GM18526 (cell line): ENCODE data around the gene RACK1.

Experiments
- POLR2A ChIP-seq: IDR thresholded peaks from 3 replicates; pipeline ENCODE4 v1.6.1; 2011; ENCODE audit not compliant: insufficient read length; ENCODE audit errors: extremely low read depth

RACK1 gene

DNA sequence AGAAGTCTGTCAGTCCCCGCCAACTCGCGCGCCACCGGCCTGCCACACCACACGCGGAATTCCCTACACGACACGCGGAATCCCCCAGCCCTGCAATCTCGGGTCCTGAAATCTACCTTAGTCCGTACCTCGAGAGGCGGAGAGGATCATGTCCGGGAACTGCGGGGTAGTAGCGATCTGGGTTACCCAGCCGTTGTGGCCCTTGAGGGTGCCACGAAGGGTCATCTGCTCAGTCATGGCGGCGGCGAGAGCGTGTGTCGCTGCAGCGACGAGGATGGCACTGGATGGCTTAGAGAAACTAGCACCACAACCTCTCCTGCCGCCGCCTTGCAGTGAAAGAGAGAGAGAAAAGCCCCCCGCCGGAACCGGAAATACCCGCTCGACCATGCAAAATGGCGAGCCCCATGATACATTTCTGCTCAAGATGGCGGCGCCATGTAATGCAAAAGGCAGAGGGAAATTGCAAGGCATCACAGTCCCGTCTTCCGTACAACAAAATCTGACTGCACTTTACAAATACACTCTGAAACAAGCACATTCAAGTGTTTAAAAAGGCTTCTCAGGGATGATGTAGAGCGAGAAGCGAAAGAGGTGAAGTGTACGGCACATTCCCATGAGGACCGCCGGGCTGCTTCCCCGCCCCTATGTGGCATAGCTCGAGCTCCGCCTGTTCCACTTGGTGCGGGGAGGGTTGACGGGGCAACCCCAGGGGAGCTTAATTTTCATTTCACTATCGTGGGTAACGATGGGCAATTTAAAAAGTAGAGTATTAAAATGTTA lies at the start of gene RACK1:
TSS of gene RACK1 (minus strand) at position 343 of the 780 bp plus-strand sequence. CDS start at position 237, 106 bp downstream.
- peak; percentile 98 for TF ChIP-seq POLR2A

- TF ChIP-seq POLR2A, result no peak
Measured at GRCh38 chr5:181283347-181283746, 39.6 kb upstream of the RACK1 start.

DNA sequence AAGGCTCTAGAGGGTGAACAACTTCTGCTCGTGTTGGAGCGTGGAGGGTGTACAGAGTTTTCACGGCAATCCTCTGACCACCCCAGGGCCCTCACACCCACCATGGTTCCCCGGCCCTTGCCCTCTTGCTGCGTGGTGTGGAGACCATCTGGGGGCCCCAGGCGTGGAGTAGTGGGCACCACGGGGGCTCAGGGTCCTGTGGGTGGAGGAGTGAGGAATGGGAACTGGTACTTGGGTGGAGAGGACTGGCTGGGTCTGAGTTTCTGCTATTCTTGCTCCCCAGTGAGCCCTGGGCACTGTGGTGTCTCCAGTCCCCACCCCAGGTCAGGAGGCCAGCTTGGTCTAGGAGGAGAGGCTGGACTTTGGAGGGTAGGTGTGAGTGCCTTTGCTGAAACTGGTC lies 39.2 kb upstream of the RACK1 start:
- no peak for TF ChIP-seq POLR2A

GRCh38 chr5:181281984-181282316 lies 38.2 kb upstream of the RACK1 start:
- no peak for TF ChIP-seq POLR2A

DNA sequence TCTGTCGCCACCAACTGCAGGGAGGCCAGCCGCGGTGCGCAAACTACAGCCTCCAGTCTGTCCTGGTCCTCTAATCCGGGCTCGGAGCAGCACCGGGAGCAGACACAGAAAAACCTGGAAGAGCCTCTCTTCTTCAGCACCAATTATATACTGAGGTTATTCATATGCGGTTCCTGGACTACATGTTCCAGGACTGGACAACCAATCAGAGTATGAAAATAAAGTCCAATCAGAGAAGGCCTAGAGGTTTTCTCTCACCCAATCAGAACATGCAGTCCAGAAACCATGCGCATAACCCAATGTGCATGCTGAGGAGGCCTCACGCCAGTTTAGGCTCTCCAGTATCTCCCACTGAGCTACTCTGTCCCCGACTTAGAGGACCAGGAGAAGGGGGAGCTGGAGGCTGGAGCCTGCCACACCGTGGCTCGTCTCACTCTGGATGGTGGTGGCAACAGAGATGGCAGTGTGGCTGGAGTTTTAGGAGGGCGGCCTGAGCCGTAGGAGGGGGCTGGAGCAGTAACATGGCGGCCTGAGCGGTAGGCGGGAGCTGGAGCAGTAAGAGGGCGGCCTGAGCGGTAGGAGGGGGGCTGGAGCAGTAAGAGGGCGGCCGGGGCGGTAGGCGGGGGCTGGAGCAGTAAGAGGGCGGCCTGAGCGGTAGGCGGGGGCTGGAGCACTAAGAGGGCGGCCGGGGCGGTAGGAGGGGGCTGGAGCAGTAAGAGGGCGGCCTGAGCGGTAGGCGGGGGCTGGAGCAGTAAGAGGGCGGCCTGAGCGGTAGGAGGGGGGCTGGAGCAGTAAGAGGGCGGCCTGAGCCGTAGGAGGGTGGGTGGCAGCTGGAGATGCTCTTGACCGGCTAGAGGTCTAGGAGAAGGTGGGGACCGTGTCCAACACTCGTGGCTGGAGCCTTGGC lies 37.6 kb upstream of the RACK1 start:
- no peak for TF ChIP-seq POLR2A

DNA sequence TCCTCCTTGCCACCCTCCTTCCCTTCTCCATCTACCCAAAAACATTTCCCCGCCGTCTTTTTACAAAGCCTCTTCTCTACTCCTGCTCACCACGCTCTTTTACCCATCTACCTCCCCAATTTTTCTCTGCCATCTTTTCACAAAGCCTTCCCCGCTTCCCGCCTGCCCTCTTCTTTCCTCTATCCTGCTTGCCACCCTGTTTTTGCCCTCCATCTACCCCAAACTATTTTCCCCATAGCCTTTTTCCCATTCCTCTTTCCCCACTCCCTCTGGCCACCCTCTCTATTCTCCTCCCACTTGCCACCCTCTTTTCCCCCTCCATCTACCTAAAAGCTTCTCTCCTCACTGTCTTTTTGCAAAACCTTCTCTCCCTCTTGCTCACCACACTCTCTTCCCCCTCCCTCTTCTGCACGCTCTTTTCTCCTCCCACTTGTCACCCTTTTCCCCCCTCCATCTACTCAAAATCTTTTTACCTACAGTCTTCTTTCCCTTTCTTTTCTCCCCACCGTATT lies 36.6 kb upstream of the RACK1 start:
- TF ChIP-seq POLR2A, result no peak

DNA sequence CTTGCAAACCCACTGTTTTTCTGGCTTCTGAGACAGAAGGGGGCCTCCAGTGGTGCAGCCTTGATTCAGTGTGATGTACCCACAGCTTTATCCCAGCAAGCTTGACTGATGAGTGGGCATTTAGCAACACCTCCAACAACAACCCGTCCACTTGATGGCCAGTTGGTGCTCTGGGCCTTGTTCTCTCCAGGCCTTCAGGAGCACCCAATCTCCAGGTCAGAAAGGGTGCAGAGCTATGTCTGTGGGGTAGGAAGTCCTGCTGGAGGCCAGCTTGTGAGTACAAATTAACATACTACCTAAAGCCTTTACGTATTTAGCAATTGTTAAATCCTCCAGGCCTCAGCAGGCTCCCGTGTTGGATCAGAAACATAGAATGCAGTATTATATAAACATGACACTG lies 27.4 kb upstream of the RACK1 start:
- TF ChIP-seq POLR2A, result no peak

DNA sequence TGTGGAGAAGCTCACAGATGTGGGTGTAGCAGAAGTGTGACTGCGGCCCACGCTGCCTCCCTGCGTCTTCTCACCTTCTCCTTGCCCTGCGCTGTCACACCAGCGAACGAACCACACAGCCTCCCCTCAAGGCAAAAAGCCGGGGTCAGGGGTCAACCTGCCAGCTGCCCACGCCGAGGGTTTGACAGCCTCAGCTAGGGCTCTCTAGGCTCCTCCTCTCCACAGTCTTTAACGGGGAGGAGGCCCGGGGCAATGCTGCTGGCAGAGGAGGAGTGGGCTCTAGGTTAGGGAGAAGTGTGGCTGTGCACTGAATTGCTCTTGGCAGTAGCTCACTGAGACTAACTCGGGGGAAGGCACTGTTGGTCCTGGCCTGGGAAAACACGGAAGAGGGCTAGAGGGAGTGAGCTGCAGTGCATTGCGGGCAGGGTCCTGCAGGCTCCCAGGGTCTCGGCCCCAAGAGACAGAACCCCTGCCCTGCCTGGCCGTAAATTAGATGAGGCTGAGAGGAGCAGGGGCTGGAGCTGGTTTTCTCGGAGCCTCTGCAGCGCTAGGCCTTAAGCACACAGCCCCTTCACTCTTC lies 21.5 kb upstream of the RACK1 start:
- TF ChIP-seq POLR2A, result no peak

DNA sequence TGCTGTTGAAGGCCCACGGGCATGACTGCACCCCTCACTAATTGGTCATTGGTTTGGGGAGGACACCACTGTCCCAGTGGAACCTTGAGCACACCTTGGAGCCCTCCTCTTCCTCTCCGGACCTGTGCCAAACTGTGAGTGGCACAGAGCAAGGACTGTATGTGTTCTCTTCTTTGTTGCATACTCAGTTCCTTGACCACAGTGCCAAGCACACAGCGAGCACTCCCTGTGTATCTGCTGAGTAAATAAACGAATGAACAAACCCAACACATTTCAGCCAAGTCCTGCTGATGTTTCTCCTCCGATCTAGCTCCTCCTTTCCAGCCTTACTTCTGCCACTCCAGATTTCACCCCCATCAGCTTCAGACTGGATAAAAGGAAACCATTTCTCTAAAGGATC lies 19.9 kb upstream of the RACK1 start:
- no peak for TF ChIP-seq POLR2A

- TF ChIP-seq POLR2A, result peak; percentile 69
Measured at GRCh38 chr5:181261320-181262049, 17.8 kb upstream of the RACK1 start.

GRCh38 chr5:181260720-181261319 lies 17.1 kb upstream of the RACK1 start, which contains the start of gene TRIM52:
TRIM52 (minus strand) TSS chr5:181261143; CDS start chr5:181260813, 330 bp downstream.
- peak; percentile 99 for TF ChIP-seq POLR2A

DNA sequence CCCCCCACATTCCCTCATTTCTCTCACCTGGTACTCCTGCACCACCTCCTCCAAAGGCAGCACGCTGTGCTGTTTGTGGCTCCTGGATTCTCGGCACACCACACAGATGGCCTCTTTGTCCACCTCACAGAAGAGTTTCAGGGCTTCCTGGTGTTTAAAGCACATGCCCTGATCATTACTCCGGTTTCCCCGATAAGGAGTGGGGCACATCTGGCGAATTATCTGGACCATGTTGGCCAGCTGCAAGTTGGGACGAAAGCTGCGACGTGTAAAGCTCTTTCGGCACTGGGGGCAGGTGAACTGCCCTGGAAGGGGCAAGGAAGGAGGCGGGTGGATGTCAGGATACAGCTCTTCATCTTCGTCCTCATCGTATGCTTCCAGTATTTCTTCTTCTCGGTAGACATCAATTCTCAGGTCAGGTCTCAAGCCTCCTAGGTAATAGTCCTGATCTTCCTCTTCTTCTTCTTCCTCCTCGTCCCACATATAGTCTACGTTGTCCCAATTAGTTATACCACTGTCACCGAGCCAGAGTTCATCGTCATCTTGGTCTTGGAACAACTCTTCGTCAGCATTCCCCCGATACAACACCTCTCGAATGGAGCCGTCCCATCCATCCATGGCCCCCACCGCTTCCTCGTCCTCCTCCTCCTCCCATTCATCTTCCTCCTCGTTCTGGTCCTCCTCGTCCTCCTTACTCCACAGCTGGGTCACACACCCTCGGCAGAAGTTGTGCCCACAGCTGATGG lies 16.4 kb upstream of the RACK1 start:
- no peak for TF ChIP-seq POLR2A

DNA sequence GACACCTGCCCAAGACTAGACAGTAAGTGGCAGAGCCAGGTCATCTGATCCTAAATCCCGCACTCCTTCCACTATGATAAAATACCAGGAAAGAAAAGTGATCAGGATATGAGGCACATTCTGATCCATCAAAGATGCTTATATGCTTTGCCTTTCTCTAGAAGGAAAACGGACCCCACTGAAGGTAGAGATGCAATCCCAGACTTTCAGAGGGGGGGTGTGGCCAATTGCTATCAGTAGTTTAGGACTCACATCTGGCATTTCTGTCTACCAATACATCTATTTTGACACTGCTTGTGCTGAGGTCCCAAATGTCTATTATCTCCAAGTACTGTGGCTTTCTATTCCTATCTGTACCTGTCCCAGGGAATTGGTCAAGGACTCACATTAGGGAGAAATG lies 15.6 kb upstream of the RACK1 start:
- TF ChIP-seq POLR2A, result no peak

GRCh38 chr5:181258576-181258975 lies 14.9 kb upstream of the RACK1 start:
- no peak for TF ChIP-seq POLR2A
